SU-DHL-6 (cell line): ENCODE measurements around the gene IFITM1.
"Not testable (repeated sequence)": the region's sequence is repeated elsewhere in the genome, so short reads cannot be mapped to it uniquely, and the experiment has no call there.

ENCODE experiments used
- CTCF ChIP-seq: fragments of 200-600 bp; sonication (generic); IDR thresholded peaks from one replicate; pipeline ENCODE4 v1.5.1; 2017; ENCODE audit warnings: antibody characterized with exemption, mild to moderate bottlenecking, low read length, moderate library complexity; ENCODE audit not compliant: insufficient read depth, poor library complexity, severe bottlenecking
- EZH2phosphoT487 ChIP-seq: fragments of 200-600 bp; sonication (generic), shearing (Covaris generic); conservative IDR thresholded peaks from 2 replicates; pipeline ENCODE4 v1.6.1; 2018; ENCODE audit warnings: mild to moderate bottlenecking, antibody characterized with exemption, low read length, moderate library complexity, mixed read lengths

GRCh38 chr11:328516-329100 lies 14.8 kb downstream of the IFITM1 start:
- TF ChIP-seq CTCF, EZH2phosphoT487: not testable (repeated sequence)
